HepG2 (cell line): ENCODE results near the gene PTPRD. TPM values are rescaled to one million over a fixed set of nuclear protein-coding genes. Genes with fewer than 3 reads are reported as not detected.

Experiments used
- ATAC-seq: fragments of 200-7000 bp; cut with Tn5 transposase; 3 replicates; pipeline ENCODE4 v1.9.1; 2020; ENCODE audit warnings: mild to moderate bottlenecking, moderate library complexity
- BruUV-seq: library from RNA; stranded (reverse); fragments of 400-500 nt; replicated peaks from 2 replicates; lab custom pipeline; 2021; lab: Mats Ljungman, UMichigan
- CTCF ChIA-PET: fragments of 300-600 bp; formaldehyde crosslinking; extraction: SDS; loops from one replicate; lab custom pipeline; 2021; ENCODE audit warnings: low total read pairs, inconsistent platforms, low intra/inter-chr PET ratio; lab: Yijun Ruan, JAX
- POLR2A ChIA-PET: fragments of 350-600 bp; sonication (Branson Sonifier 250); formaldehyde crosslinking; loops from one replicate; lab custom pipeline; 2020; ENCODE audit warnings: antibody characterized with exemption, inconsistent platforms; lab: Yijun Ruan, JAX
- DNase-seq: peaks from one replicate; pipeline ENCODE4 v3.0.0-alpha.2; 2015; ENCODE audit warnings: low spot score
- FAIRE-seq: peaks from 3 replicates; lab custom pipeline; 2011; peaks lifted over from hg19 to GRCh38; lab: Jason Lieb, UNC
- H2AFZ ChIP-seq: one replicate; pipeline ENCODE4 v1.6.1; 2011; ENCODE audit warnings: low read length, inconsistent platforms
- H3K27ac ChIP-seq: fragments of 300-600 bp; 3 replicates; pipeline ENCODE4 v1.8.0; 2011; ENCODE audit warnings: mixed run types, mild to moderate bottlenecking, mixed read lengths, low read length, inconsistent platforms; ENCODE audit not compliant: insufficient read depth; ENCODE audit errors: extremely low read length
- H3K27me3 ChIP-seq, 2 experiments: fragments of 200-600 bp in 1 of 2; 2 replicates in 1 of 2; 3 replicates in 1 of 2; pipeline versions ENCODE4 v1.6.0 to v1.8.0; 2011; ENCODE audit warnings: low read length in 2 of 2, mild to moderate bottlenecking in 2 of 2, moderate library complexity in 2 of 2, inconsistent platforms in 1 of 2; ENCODE audit not compliant: insufficient read depth in 2 of 2, control insufficient read depth in 1 of 2
- H3K36me3 ChIP-seq, 2 experiments: fragments of 200-600 bp in 1 of 2; replicated peaks in 1 of 2; 2 replicates in 1 of 2; 3 replicates in 1 of 2; pipeline versions ENCODE4 v1.5.1 to v1.8.0; 2011; ENCODE audit warnings: low read length in 2 of 2, inconsistent platforms in 1 of 2; ENCODE audit not compliant: insufficient read depth in 2 of 2, control insufficient read depth in 1 of 2
- H3K4me1 ChIP-seq: 2 replicates; pipeline ENCODE4 v1.5.1; 2012; ENCODE audit warnings: low read length, inconsistent platforms; ENCODE audit not compliant: insufficient read depth
- H3K4me2 ChIP-seq: 2 replicates; pipeline ENCODE4 v1.6.0; 2011; ENCODE audit warnings: low read depth, low read length, inconsistent platforms
- H3K4me3 ChIP-seq, 3 experiments: fragments of 200-600 bp in 1 of 3; sonication (generic), shearing (Covaris generic) in 1 of 3; replicated peaks in 1 of 3; 2 replicates each; pipeline ENCODE4 v1.5.1; 2011 to 2016; ENCODE audit warnings: low read length in 3 of 3, inconsistent platforms in 2 of 3, low read depth in 2 of 3, mild to moderate bottlenecking in 2 of 3, control low read depth in 1 of 3, mixed read lengths in 1 of 3; ENCODE audit not compliant: insufficient read depth in 1 of 3
- H3K79me2 ChIP-seq: one replicate; pipeline ENCODE4 v1.6.1; 2011; ENCODE audit warnings: low read length, inconsistent platforms; ENCODE audit not compliant: insufficient read depth
- H3K9ac ChIP-seq: 2 replicates; pipeline ENCODE4 v1.6.0; 2011; ENCODE audit warnings: mild to moderate bottlenecking, low read depth, low read length, inconsistent platforms; ENCODE audit not compliant: insufficient read depth
- H3K9me3 ChIP-seq: 2 replicates; pipeline ENCODE4 v1.5.1; 2012; ENCODE audit warnings: mild to moderate bottlenecking, low read length
- H4K20me1 ChIP-seq: 2 replicates; pipeline ENCODE4 v1.6.0; 2011; ENCODE audit warnings: inconsistent platforms, mild to moderate bottlenecking, low read length, moderate library complexity; ENCODE audit not compliant: insufficient read depth
- ATF7 ChIP-seq, 2 experiments: fragments of 450-650 bp in 1 of 2; sonication (generic) in 1 of 2; formaldehyde crosslinking in 1 of 2; IDR thresholded peaks; 2 replicates each; pipeline versions ENCODE4 v1.4.0 to v1.6.1; 2016 to 2020; ENCODE audit warnings: antibody characterized with exemption in 1 of 2, mild to moderate bottlenecking in 1 of 2, missing genetic modification reagents in 1 of 2
- CREB1 ChIP-seq, 2 experiments: fragments of 450-650 bp in 1 of 2; IDR thresholded peaks; 2 replicates each; pipeline ENCODE4 v1.6.1; 2016 to 2017; ENCODE audit warnings: control low read depth in 1 of 2, mild to moderate bottlenecking in 1 of 2, missing compliant biosample characterization in 1 of 2, missing genetic modification characterization in 1 of 2
- MXD4 ChIP-seq: IDR thresholded peaks from 2 replicates; pipeline ENCODE4 v1.6.1; 2016; ENCODE audit warnings: mild to moderate bottlenecking, missing biosample characterization, missing genetic modification reagents
- ZNF597 ChIP-seq: sonication (generic); formaldehyde crosslinking; IDR thresholded peaks from 2 replicates; pipeline ENCODE4 v1.5.0; 2020; ENCODE audit warnings: missing genetic modification reagents
- ZNF629 ChIP-seq: sonication (generic); formaldehyde crosslinking; conservative IDR thresholded peaks from 2 replicates; pipeline ENCODE4 v1.5.0; 2020; ENCODE audit warnings: missing genetic modification reagents
- WGBS: methylation state at CpG from one replicate; pipeline ENCODE4 v1.1.6; 2017; ENCODE audit warnings: low lambda C conversion rate; 5-methylcytosine and 5-hydroxymethylcytosine counted together
- in situ Hi-C: cut with HindIII; loops from 2 replicates; pipeline ENCODE4 v1.10.0; 2017; ENCODE audit warnings: low pct_unique_long_range_greater_than_20kb; ENCODE audit not compliant: extremely low pct_ligation_motif_present
- intact Hi-C: fragments of 100-400 bp; cut with micrococcal nuclease; formaldehyde crosslinking; loops from one replicate; pipeline ENCODE4 v1.10.0; 2022; ENCODE audit not compliant: unreplicated experiment
- polyA plus RNA-seq, 8 experiments: library from polyadenylated mRNA; depleted of rRNA in 3 of 8; stranded (reverse) in 7 of 8; unstranded in 1 of 8; fragments of >200 nt; fragmentation: Illumina TruSeq in 4 of 8; extraction: Trizol in 4 of 8; gene quantifications; 2 replicates each; pipeline versions ENCODE4 v1.2.1 to v1.2.3, GENCODE V29; 2011 to 2016; ENCODE audit warnings: low read depth in 4 of 8, missing spikeins in 1 of 8, mixed read lengths in 1 of 8; ENCODE audit not compliant: insufficient read depth in 1 of 8
- total RNA-seq, 5 experiments: library from RNA; depleted of rRNA; stranded (reverse); fragments of >200 nt; fragmentation: Illumina TruSeq; extraction: Trizol; gene quantifications; 2 replicates each; pipeline ENCODE4 v1.2.3, GENCODE V29; 2016; ENCODE audit warnings: low read depth in 1 of 5
- TF ChIP-seq, protein P1 (sequence below): sonication (generic); formaldehyde crosslinking; IDR thresholded peaks from 2 replicates; pipeline ENCODE4 v1.4.0; 2020; ENCODE audit warnings: missing genetic modification reagents, borderline replicate concordance

Gene PTPRD
- total and polyA plus RNA-seq, 2 of the 13 experiments (the other 11 are each of a cell fraction or from before 2014, with no cell fraction given) = 0.05 TPM; not detected in 1

GRCh38 chr9:9746826-9747225 lies 866.0 kb downstream of the PTPRD start (continued):
- TF ChIP-seq ZNF597 = no peak
- TF ChIP-seq ZNF629 (CRISPR knock-in tag) = no peak

- Histone ChIP-seq H3K27ac (no peak overlapping the region), H3K36me3 (no peaks in the 10 kb centered on the region), H2AFZ (no peak overlapping the region), H3K4me1 (no peaks in the 10 kb centered on the region), H3K4me3 (no peak overlapping the region), H3K9ac (no peak overlapping the region), H3K79me2 (no peaks in the 10 kb centered on the region), H3K9me3 (no peaks in the 10 kb centered on the region), H4K20me1 (no peaks in the 10 kb centered on the region), H3K27me3 (no peaks in the 10 kb centered on the region), H3K4me2 (no peak overlapping the region)
- CTCF ChIA-PET = no interaction called here
- DNase-seq = no peak
- BruUV-seq = no TSS peak
- in situ Hi-C loops (no loop called here), intact Hi-C loops (no loop called here)
- POLR2A ChIA-PET = no interaction called here
- WGBS = 23% methylated on average over 7 of the region's 7 CpGs
- no peak for FAIRE-seq
- no peak for ATAC-seq
- TF ChIP-seq ATF7 (IDR thresholded peaks at IDR 0.05) (peak; percentile 99), ATF7 (CRISPR knock-in tag; IDR thresholded peaks at IDR 0.05) (no peak), CREB1 (IDR thresholded peaks at IDR 0.05) (peak; percentile 95), CREB1 (CRISPR knock-in tag; IDR thresholded peaks at IDR 0.05) (no peak), MXD4 (no peak)
- TF ChIP-seq, protein P1, sequence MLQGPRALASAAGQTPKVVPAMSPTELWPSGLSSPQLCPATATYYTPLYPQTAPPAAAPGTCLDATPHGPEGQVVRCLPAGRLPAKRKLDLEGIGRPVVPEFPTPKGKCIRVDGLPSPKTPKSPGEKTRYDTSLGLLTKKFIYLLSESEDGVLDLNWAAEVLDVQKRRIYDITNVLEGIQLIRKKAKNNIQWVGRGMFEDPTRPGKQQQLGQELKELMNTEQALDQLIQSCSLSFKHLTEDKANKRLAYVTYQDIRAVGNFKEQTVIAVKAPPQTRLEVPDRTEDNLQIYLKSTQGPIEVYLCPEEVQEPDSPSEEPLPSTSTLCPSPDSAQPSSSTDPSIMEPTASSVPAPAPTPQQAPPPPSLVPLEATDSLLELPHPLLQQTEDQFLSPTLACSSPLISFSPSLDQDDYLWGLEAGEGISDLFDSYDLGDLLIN (CRISPR knock-in tag) = no peak
Measured at GRCh38 chr9:9743822-9744221, 869.0 kb downstream of the PTPRD start.
